ENCODE results near the gene EML1.

DNA sequence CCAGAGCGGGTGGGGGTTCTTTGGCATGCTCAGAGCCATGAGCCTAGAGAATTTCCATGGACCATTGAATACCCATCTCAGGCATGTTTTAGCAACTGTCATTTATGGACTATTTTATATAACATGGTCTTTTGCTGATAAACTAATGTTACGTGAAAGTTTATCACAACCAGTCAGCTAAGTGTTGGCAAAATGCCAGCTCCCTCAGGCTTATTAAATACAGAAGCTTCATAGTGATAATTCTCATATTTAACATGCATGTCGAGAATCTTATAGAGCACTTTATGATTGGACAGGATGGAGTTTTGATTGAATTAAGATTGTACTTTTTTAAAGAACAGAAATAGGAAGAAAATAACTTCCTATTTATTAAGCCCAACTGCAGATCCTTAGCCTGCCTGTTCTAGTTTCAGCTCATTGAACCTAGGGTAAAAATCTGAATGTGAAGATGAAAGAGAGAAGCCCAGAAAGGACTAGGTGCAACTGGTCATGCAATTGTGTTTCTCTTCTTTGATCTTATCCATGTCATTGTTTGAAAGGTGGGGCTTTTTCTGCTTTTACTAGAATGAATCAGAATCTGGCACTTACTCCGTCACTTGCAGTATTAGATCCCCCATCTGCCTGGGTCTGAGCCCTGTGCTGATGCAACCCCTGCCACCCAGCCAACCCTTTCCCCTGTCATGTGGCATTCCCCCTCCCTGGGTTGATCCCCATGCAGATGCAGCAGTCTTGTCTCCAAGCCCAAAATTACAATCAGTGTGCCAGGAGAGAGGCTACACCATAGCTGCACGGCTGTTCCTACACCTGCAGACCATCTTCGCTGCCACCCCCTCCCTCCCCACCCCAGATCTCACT, 137.4 kb downstream of the EML1 start:
- TF ChIP-seq, protein P1, sequence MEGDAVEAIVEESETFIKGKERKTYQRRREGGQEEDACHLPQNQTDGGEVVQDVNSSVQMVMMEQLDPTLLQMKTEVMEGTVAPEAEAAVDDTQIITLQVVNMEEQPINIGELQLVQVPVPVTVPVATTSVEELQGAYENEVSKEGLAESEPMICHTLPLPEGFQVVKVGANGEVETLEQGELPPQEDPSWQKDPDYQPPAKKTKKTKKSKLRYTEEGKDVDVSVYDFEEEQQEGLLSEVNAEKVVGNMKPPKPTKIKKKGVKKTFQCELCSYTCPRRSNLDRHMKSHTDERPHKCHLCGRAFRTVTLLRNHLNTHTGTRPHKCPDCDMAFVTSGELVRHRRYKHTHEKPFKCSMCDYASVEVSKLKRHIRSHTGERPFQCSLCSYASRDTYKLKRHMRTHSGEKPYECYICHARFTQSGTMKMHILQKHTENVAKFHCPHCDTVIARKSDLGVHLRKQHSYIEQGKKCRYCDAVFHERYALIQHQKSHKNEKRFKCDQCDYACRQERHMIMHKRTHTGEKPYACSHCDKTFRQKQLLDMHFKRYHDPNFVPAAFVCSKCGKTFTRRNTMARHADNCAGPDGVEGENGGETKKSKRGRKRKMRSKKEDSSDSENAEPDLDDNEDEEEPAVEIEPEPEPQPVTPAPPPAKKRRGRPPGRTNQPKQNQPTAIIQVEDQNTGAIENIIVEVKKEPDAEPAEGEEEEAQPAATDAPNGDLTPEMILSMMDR (IDR thresholded peaks at IDR 0.05) = no peak
- TF ChIP-seq POLR2A (IDR thresholded peaks at IDR 0.05) = no peak
